HepG2 (cell line): ENCODE results near the gene MAP3K2. TPM values are rescaled to one million over a fixed set of nuclear protein-coding genes. Genes with fewer than 3 reads are reported as not detected.
A peak's percentile ranks its signal among the peaks of the same experiment; 100 is the strongest.

Experiments
- AGO2 ChIP-seq: fragments of 200-400 bp; formaldehyde crosslinking; optimal IDR thresholded peaks from 2 replicates; pipeline ENCODE3; 2017; ENCODE audit warnings: mild to moderate bottlenecking, low read depth, low read length, moderate library complexity
- ATF5 ChIP-seq: sonication (generic); formaldehyde crosslinking; IDR thresholded peaks from 2 replicates; pipeline ENCODE4 v1.4.0; 2020; ENCODE audit warnings: mild to moderate bottlenecking, low read depth, missing genetic modification reagents
- BRD4 ChIP-seq: sonication (generic); formaldehyde crosslinking; IDR thresholded peaks from 2 replicates; pipeline ENCODE4 v1.4.0; 2020; ENCODE audit warnings: missing genetic modification reagents
- HMG20A ChIP-seq: IDR thresholded peaks from 2 replicates; pipeline ENCODE4 v1.6.1; 2016; ENCODE audit warnings: borderline replicate concordance
- HOXA7 ChIP-seq: sonication (generic); formaldehyde crosslinking; IDR thresholded peaks from 2 replicates; pipeline ENCODE4 v1.8.1; 2022; ENCODE audit warnings: mild to moderate bottlenecking, missing genetic modification reagents, moderate library complexity
- KAT7 ChIP-seq: IDR thresholded peaks from 2 replicates; pipeline ENCODE4 v1.6.1; 2018; ENCODE audit warnings: borderline replicate concordance, missing compliant biosample characterization
- KDM2A ChIP-seq: sonication (generic); formaldehyde crosslinking; IDR thresholded peaks from 2 replicates; pipeline ENCODE4 v1.4.0; 2020; ENCODE audit warnings: low read depth, missing genetic modification reagents, borderline replicate concordance
- MAFF ChIP-seq: IDR thresholded peaks from 2 replicates; pipeline ENCODE4 v1.6.1; 2011; ENCODE audit warnings: low read depth, low read length, improper control_type of control experiment
- MED8 ChIP-seq: sonication (generic); formaldehyde crosslinking; IDR thresholded peaks from 2 replicates; pipeline ENCODE4 v1.8.1; 2023; ENCODE audit warnings: mild to moderate bottlenecking, missing genetic modification reagents; ENCODE audit not compliant: insufficient replicate concordance
- PRPF4 ChIP-seq: fragments of 200-400 bp; formaldehyde crosslinking; IDR thresholded peaks from 2 replicates; pipeline ENCODE4 v1.6.1; 2016; ENCODE audit warnings: low read length, low read depth; ENCODE audit not compliant: poor library complexity, severe bottlenecking
- SNAPC4 ChIP-seq: sonication (generic); formaldehyde crosslinking; IDR thresholded peaks from 2 replicates; pipeline ENCODE4 v1.4.0; 2020; ENCODE audit warnings: mild to moderate bottlenecking, missing genetic modification reagents
- STAT6 ChIP-seq: sonication (generic); formaldehyde crosslinking; IDR thresholded peaks from 2 replicates; pipeline ENCODE4 v1.4.0; 2020; ENCODE audit warnings: missing genetic modification reagents, mild to moderate bottlenecking, borderline replicate concordance
- TCF7L2 ChIP-seq: IDR thresholded peaks from 2 replicates; pipeline ENCODE4 v1.6.1; 2011; ENCODE audit warnings: mild to moderate bottlenecking, low read depth, low read length, moderate library complexity
- ZNF121 ChIP-seq: sonication (generic); formaldehyde crosslinking; IDR thresholded peaks from 2 replicates; pipeline ENCODE4 v1.5.0; 2020; ENCODE audit warnings: mild to moderate bottlenecking, missing genetic modification reagents
- ZNF513 ChIP-seq: sonication (generic); formaldehyde crosslinking; conservative IDR thresholded peaks from 2 replicates; pipeline ENCODE4 v1.5.0; 2020; ENCODE audit warnings: missing genetic modification reagents
- ZNF569 ChIP-seq: sonication (generic); formaldehyde crosslinking; IDR thresholded peaks from 2 replicates; pipeline ENCODE4 v1.5.0; 2020; ENCODE audit warnings: mild to moderate bottlenecking, missing genetic modification reagents, moderate library complexity, borderline replicate concordance
- ZNF782 ChIP-seq: sonication (generic); formaldehyde crosslinking; IDR thresholded peaks from 2 replicates; pipeline ENCODE4 v1.4.0; 2020; ENCODE audit warnings: missing genetic modification reagents, mild to moderate bottlenecking, borderline replicate concordance
- ZNF790 ChIP-seq: sonication (generic); formaldehyde crosslinking; IDR thresholded peaks from 2 replicates; pipeline ENCODE4 v1.8.0; 2022; ENCODE audit warnings: missing genetic modification reagents, mild to moderate bottlenecking, borderline replicate concordance
- ZNF792 ChIP-seq: IDR thresholded peaks from 2 replicates; pipeline ENCODE4 v1.6.1; 2016
- polyA plus RNA-seq, 8 experiments: library from polyadenylated mRNA; depleted of rRNA in 3 of 8; stranded (reverse) in 7 of 8; unstranded in 1 of 8; fragments of >200 nt; fragmentation: Illumina TruSeq in 4 of 8; extraction: Trizol in 4 of 8; gene quantifications; 2 replicates each; pipeline versions ENCODE4 v1.2.1 to v1.2.3, GENCODE V29; 2011 to 2016; ENCODE audit warnings: low read depth in 4 of 8, missing spikeins in 1 of 8, mixed read lengths in 1 of 8; ENCODE audit not compliant: insufficient read depth in 1 of 8
- total RNA-seq, 5 experiments: library from RNA; depleted of rRNA; stranded (reverse); fragments of >200 nt; fragmentation: Illumina TruSeq; extraction: Trizol; gene quantifications; 2 replicates each; pipeline ENCODE4 v1.2.3, GENCODE V29; 2016; ENCODE audit warnings: low read depth in 1 of 5

The MAP3K2 gene
- total and polyA plus RNA-seq, 2 of the 13 experiments (the other 11 are each of a cell fraction or from before 2014, with no cell fraction given): 12.2 to 37.2 TPM

- TF ChIP-seq HMG20A (peak; percentile 67; the same call in 1 of the 2 replicates), TCF7L2 (no peak), KDM2A (CRISPR knock-in tag) (peak; percentile 75), ZNF513 (CRISPR knock-in tag) (no peak), PRPF4 (no peak), AGO2 (no peak), ZNF792 (CRISPR knock-in tag) (peak; percentile 92), KAT7 (CRISPR knock-in tag) (no peak), ATF5 (CRISPR knock-in tag) (no peak), BRD4 (CRISPR knock-in tag) (peak; percentile 37; the same call in 1 of the 2 replicates), ZNF782 (CRISPR knock-in tag) (no peak), HOXA7 (CRISPR knock-in tag) (no peak), MAFF (no peak), ZNF790 (CRISPR knock-in tag) (no peak), STAT6 (CRISPR knock-in tag) (no peak), SNAPC4 (CRISPR knock-in tag) (no peak), ZNF569 (CRISPR knock-in tag) (no peak), ZNF121 (peak; percentile 6; the same call in 1 of the 2 replicates), MED8 (CRISPR knock-in tag) (no peak)
These were observed 27.1 kb upstream of the MAP3K2 start (continued) for GRCh38 chr2:127414638-127415592.
